ENCODE results near the gene MEX3D.
"Not testable (repeated sequence)": the region's sequence is repeated elsewhere in the genome, so short reads cannot be mapped to it uniquely, and the experiment has no call there.

DNA sequence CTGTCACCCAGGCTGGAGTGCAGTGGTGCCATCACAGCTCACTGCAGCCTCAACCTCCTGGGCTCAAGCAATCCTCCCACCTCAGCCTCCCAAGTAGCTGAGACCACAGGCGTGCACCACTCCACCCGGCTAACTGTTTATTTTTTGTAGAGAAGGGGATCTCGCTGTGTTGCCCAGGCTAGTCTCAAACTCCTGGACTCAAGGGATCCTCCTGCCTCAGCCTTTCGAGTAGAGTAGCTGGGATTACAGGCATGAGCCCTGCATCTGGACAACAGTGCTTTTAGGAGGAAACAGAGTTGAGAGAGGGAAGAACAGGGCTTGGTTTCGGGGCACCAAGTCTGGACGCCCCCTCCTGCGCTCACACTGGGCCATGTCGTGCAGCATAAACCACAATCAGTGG lies 48.3 kb downstream of the MEX3D start:
- TF ChIP-seq, protein P1, sequence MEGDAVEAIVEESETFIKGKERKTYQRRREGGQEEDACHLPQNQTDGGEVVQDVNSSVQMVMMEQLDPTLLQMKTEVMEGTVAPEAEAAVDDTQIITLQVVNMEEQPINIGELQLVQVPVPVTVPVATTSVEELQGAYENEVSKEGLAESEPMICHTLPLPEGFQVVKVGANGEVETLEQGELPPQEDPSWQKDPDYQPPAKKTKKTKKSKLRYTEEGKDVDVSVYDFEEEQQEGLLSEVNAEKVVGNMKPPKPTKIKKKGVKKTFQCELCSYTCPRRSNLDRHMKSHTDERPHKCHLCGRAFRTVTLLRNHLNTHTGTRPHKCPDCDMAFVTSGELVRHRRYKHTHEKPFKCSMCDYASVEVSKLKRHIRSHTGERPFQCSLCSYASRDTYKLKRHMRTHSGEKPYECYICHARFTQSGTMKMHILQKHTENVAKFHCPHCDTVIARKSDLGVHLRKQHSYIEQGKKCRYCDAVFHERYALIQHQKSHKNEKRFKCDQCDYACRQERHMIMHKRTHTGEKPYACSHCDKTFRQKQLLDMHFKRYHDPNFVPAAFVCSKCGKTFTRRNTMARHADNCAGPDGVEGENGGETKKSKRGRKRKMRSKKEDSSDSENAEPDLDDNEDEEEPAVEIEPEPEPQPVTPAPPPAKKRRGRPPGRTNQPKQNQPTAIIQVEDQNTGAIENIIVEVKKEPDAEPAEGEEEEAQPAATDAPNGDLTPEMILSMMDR (IDR thresholded peaks at IDR 0.05; ENCODE audit: low read length), result not testable (repeated sequence)
- not testable (repeated sequence) for TF ChIP-seq EZH2 (IDR thresholded peaks at IDR 0.05; ENCODE audit: borderline replicate concordance, low read length)

Measured in OCI-LY1 (cell line).